Keratinocyte (primary cell): ENCODE data around the gene CHPF. TPM values are rescaled to one million over a fixed set of nuclear protein-coding genes. Genes with fewer than 3 reads are reported as not detected.

Experiments
- DNase-seq: peaks from one replicate; pipeline ENCODE4 v3.0.0-alpha.2; 2011; ENCODE audit warnings: low read depth, missing footprints, low spot score
- FAIRE-seq: peaks from 2 replicates; lab custom pipeline; 2011; peaks lifted over from hg19 to GRCh38; lab: Jason Lieb, UNC
- H2AFZ ChIP-seq: 2 replicates; pipeline ENCODE4 v1.6.0; 2012; ENCODE audit warnings: low read length, control low read depth, inconsistent platforms; ENCODE audit not compliant: control insufficient read depth
- H3K27ac ChIP-seq: 2 replicates; pipeline ENCODE4 v1.5.1; 2011; ENCODE audit warnings: low read length; ENCODE audit not compliant: control insufficient read depth, insufficient read depth
- H3K27me3 ChIP-seq: 3 replicates; pipeline ENCODE4 v1.6.0; 2011; ENCODE audit warnings: low read length; ENCODE audit not compliant: control insufficient read depth, insufficient read depth; ENCODE audit errors: extremely low read depth
- H3K36me3 ChIP-seq, 2 experiments: 2 replicates in 1 of 2; 3 replicates in 1 of 2; pipeline ENCODE4 v1.5.1; 2011; ENCODE audit warnings: low read length in 2 of 2, mild to moderate bottlenecking in 1 of 2; ENCODE audit not compliant: control insufficient read depth in 2 of 2, insufficient read depth in 2 of 2; ENCODE audit errors: extremely low read depth in 1 of 2
- H3K4me1 ChIP-seq: 3 replicates; pipeline ENCODE4 v1.5.1; 2011; ENCODE audit warnings: low read length; ENCODE audit not compliant: control insufficient read depth, insufficient read depth; ENCODE audit errors: extremely low read depth
- H3K4me2 ChIP-seq: 3 replicates; pipeline ENCODE4 v1.6.0; 2011; ENCODE audit warnings: low read depth, low read length; ENCODE audit not compliant: control insufficient read depth, insufficient read depth; ENCODE audit errors: extremely low read depth
- H3K4me3 ChIP-seq, 3 experiments: fragments of 200-600 bp in 1 of 3; sonication (generic) in 1 of 3; 2 replicates in 2 of 3; 3 replicates in 1 of 3; pipeline ENCODE4 v1.5.1; 2011 to 2016; ENCODE audit warnings: low read length in 3 of 3, mild to moderate bottlenecking in 3 of 3, control low read depth in 2 of 3, inconsistent platforms in 1 of 3, low read depth in 1 of 3, mixed read lengths in 1 of 3, mixed run types in 1 of 3, moderate library complexity in 1 of 3; ENCODE audit not compliant: control insufficient read depth in 2 of 3, insufficient read depth in 2 of 3; ENCODE audit errors: extremely low read depth in 1 of 3
- H3K79me2 ChIP-seq: 2 replicates; pipeline ENCODE4 v1.6.0; 2012; ENCODE audit warnings: low read length; ENCODE audit not compliant: control insufficient read depth, insufficient read depth
- H3K9ac ChIP-seq: 3 replicates; pipeline ENCODE4 v1.6.0; 2011; ENCODE audit warnings: low read length; ENCODE audit not compliant: control insufficient read depth, insufficient read depth; ENCODE audit errors: extremely low read depth
- H3K9me1 ChIP-seq: 3 replicates; pipeline ENCODE4 v1.6.0; 2011; ENCODE audit warnings: low read length; ENCODE audit not compliant: control insufficient read depth, insufficient read depth; ENCODE audit errors: extremely low read depth
- H3K9me3 ChIP-seq: 2 replicates; pipeline ENCODE4 v1.5.1; 2012; ENCODE audit warnings: low read depth, low read length; ENCODE audit not compliant: control insufficient read depth
- H4K20me1 ChIP-seq: 3 replicates; pipeline ENCODE4 v1.6.0; 2011; ENCODE audit warnings: low read length; ENCODE audit not compliant: control insufficient read depth, insufficient read depth; ENCODE audit errors: extremely low read depth
- EZH2 ChIP-seq: IDR thresholded peaks from one replicate; pipeline ENCODE4 v1.6.1; 2012; ENCODE audit warnings: inconsistent platforms, mild to moderate bottlenecking, low read length, moderate library complexity
- dilution Hi-C: fragments of 300-500 bp; cut with MboI; formaldehyde crosslinking; loops from one replicate; pipeline ENCODE4 v1.7.0; 2020; ENCODE audit warnings: low sequenced_read_pairs; ENCODE audit not compliant: extremely low pct_ligation_motif_present
- polyA plus RNA-seq, 5 experiments: library from polyadenylated mRNA; depleted of rRNA in 3 of 5; stranded (reverse) in 3 of 5; stranded (forward) in 1 of 5; unstranded in 1 of 5; fragments of >200 nt; gene quantifications; 1 replicate in 1 of 5; 2 replicates in 3 of 5; 3 replicates in 1 of 5; pipeline versions ENCODE4 v1.2.1 to v1.2.3, GENCODE V29; 2011 to 2012; ENCODE audit warnings: missing spikeins in 2 of 5, low read depth in 1 of 5, low replicate concordance in 1 of 5
- TF ChIP-seq, protein P1 (sequence below), 3 experiments: IDR thresholded peaks in 1 of 3; conservative IDR thresholded peaks in 1 of 3; optimal IDR thresholded peaks in 1 of 3; 2 replicates in 2 of 3; 3 replicates in 1 of 3; pipeline versions ENCODE3 to v1.5.1; 2011; ENCODE audit warnings: low read length in 3 of 3, mild to moderate bottlenecking in 3 of 3, moderate library complexity in 2 of 3, control low read depth in 1 of 3, inconsistent platforms in 1 of 3; ENCODE audit not compliant: insufficient read depth in 2 of 3; ENCODE audit errors: extremely low read depth in 1 of 3

Gene CHPF
- polyA plus RNA-seq, 1 donor (not counting 4 experiments of a cell fraction or from before 2014, with no cell fraction given) = 24.4 TPM

GRCh38 chr2:219538504-219538951 is 5.1 kb downstream of the CHPF start:
- Histone ChIP-seq H2AFZ (no peak overlapping the region), H3K9me3 (no peaks in the 10 kb centered on the region), H3K9ac (no peak overlapping the region), H3K36me3 (peaks cover 20 to 23% of the 10 kb centered on the region in 2 experiments), H3K4me2 (no peak overlapping the region), H3K27me3 (no peaks in the 10 kb centered on the region), H3K79me2 (peaks cover 33% of the 10 kb centered on the region), H3K9me1 (no peaks in the 10 kb centered on the region), H3K4me1 (peaks cover 20% of the 10 kb centered on the region), H4K20me1 (peaks cover 10% of the 10 kb centered on the region), H3K27ac (no peak overlapping the region), H3K4me3 (no peak overlapping the region)
- DNase-seq (no peak), FAIRE-seq (no peak)
- dilution Hi-C loops = no loop called here
- TF ChIP-seq EZH2 = no peak
- TF ChIP-seq, protein P1, sequence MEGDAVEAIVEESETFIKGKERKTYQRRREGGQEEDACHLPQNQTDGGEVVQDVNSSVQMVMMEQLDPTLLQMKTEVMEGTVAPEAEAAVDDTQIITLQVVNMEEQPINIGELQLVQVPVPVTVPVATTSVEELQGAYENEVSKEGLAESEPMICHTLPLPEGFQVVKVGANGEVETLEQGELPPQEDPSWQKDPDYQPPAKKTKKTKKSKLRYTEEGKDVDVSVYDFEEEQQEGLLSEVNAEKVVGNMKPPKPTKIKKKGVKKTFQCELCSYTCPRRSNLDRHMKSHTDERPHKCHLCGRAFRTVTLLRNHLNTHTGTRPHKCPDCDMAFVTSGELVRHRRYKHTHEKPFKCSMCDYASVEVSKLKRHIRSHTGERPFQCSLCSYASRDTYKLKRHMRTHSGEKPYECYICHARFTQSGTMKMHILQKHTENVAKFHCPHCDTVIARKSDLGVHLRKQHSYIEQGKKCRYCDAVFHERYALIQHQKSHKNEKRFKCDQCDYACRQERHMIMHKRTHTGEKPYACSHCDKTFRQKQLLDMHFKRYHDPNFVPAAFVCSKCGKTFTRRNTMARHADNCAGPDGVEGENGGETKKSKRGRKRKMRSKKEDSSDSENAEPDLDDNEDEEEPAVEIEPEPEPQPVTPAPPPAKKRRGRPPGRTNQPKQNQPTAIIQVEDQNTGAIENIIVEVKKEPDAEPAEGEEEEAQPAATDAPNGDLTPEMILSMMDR (optimal IDR thresholded peaks at IDR 0.05 in 1 of 3, IDR thresholded peaks at IDR 0.05 in 1 of 3, conservative IDR thresholded peaks at IDR 0.05 in 1 of 3; ENCODE audit: extremely low read depth in 1 of 3, insufficient read depth in 2 of 3, low read length in 3 of 3) = no peak

DNA sequence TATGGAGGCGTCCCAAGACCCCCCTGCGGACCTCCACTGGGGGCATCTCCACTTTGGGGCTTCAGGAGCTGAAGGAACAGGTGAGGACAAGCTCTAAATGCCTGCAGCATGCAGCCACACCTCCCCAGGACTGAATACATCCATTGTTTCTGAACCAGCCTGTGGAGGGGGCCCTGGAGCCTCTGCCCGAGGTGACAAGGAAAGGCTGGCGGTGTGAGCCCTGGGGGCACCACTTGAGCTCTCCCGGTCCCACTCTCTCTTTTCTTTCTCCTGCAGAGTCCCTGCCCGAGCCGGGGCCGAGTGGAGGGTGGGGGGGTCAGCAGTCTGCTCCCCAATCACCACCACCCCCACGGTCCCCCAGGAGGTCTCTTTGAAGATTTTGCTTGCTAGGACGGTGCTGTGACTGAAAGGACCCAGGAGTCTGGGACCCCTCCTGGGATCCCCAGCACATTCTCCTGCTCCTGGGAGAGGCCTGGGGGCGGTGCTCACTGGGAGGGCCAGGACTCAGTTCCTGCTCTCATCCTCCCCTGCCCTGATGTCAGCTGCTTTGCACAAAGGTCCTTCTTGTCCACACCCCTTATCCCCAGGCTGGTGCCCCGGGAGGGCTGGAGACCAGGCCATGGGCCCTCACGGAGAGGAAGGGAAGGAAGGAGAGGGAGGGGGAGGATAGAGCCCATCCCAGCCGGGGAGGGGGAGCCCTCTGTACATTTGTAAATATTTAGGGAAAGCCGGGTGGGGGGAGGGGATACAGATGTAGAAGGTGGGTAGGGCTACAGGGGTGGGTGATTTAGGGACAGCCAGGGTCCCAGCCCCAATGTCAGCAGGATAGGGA is 5.7 kb downstream of the CHPF start:
- DNase-seq (no peak), FAIRE-seq (no peak)
- no peak for TF ChIP-seq EZH2
- TF ChIP-seq, protein P1 (optimal IDR thresholded peaks at IDR 0.05 in 1 of 3, IDR thresholded peaks at IDR 0.05 in 1 of 3, conservative IDR thresholded peaks at IDR 0.05 in 1 of 3; ENCODE audit: extremely low read depth in 1 of 3, insufficient read depth in 2 of 3, low read length in 3 of 3) = peak in 1 of 3 experiments; percentile 17
- peaks cover 20% of the 10 kb centered on the region for H3K4me1 ChIP-seq
- H3K4me2 ChIP-seq = peak overlapping the region; percentile 25
- no peaks in the 10 kb centered on the region for H3K9me3 ChIP-seq
- peaks cover 33% of the 10 kb centered on the region for H3K79me2 ChIP-seq
- dilution Hi-C loops = no loop called here
- H3K36me3 ChIP-seq = peaks cover 20 to 23% of the 10 kb centered on the region in 2 experiments
- no peak overlapping the region for H3K27ac ChIP-seq
- no peaks in the 10 kb centered on the region for H3K9me1 ChIP-seq
- H2AFZ ChIP-seq = no peak overlapping the region
- no peak overlapping the region for H3K9ac ChIP-seq
- H4K20me1 ChIP-seq = peaks cover 10% of the 10 kb centered on the region
- H3K4me3 ChIP-seq = no peak overlapping the region
- no peaks in the 10 kb centered on the region for H3K27me3 ChIP-seq
